Measurements from ENCODE around the gene ZNF385C.

DNA sequence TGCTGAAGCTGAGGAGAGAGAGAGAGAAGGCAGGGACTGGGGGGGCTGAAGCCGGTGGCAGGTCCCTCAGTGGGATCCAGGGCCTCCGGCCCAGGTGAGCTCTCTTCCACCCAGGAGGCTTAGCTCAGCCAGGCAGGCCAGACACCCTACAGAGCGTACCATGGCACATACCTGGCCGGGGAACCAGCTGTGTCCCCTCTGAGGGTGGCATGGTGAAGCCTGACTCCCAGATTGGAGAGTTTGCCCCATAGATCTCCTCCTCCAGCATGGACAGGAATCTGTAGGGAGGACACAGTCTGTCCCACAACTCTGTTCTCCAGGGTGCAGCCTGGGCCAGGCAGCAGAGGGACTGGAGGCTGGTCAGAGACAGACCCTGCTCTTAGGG, 19.8 kb upstream of the ZNF385C start:
- TF ChIP-seq, protein P1, sequence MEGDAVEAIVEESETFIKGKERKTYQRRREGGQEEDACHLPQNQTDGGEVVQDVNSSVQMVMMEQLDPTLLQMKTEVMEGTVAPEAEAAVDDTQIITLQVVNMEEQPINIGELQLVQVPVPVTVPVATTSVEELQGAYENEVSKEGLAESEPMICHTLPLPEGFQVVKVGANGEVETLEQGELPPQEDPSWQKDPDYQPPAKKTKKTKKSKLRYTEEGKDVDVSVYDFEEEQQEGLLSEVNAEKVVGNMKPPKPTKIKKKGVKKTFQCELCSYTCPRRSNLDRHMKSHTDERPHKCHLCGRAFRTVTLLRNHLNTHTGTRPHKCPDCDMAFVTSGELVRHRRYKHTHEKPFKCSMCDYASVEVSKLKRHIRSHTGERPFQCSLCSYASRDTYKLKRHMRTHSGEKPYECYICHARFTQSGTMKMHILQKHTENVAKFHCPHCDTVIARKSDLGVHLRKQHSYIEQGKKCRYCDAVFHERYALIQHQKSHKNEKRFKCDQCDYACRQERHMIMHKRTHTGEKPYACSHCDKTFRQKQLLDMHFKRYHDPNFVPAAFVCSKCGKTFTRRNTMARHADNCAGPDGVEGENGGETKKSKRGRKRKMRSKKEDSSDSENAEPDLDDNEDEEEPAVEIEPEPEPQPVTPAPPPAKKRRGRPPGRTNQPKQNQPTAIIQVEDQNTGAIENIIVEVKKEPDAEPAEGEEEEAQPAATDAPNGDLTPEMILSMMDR (conservative IDR thresholded peaks at IDR 0.05), result no peak
- no peak for TF ChIP-seq EZH2 (IDR thresholded peaks at IDR 0.05; ENCODE audit: low read depth)

Measured in PC-9 (cell line).